GM19463 (cell line): ENCODE measurements around the gene TGM5.
"Not testable (repeated sequence)": the region's sequence is repeated elsewhere in the genome, so short reads cannot be mapped to it uniquely, and the experiment has no call there.

ENCODE experiments used
- ATAC-seq: cut with Tn5 transposase; IDR thresholded peaks from one replicate; pipeline ENCODE4 v1.9.1; 2021; ENCODE audit warnings: mild to moderate bottlenecking, moderate library complexity; ENCODE audit not compliant: unreplicated experiment

The TGM5 gene

GRCh38 chr15:43246261-43246774, 20.4 kb downstream of the TGM5 start:
- ATAC-seq: no peak

GRCh38 chr15:43244092-43244491, 22.6 kb downstream of the TGM5 start:
- ATAC-seq: no peak

GRCh38 chr15:43243020-43243645, 23.6 kb downstream of the TGM5 start:
- ATAC-seq: no peak

- no peak for ATAC-seq
These were observed 24.1 kb downstream of the TGM5 start for GRCh38 chr15:43242616-43243015.

GRCh38 chr15:43241100-43241499, 25.6 kb downstream of the TGM5 start:
- ATAC-seq: no peak

GRCh38 chr15:43239732-43240491, 26.8 kb downstream of the TGM5 start:
- peak; percentile 53 for ATAC-seq

GRCh38 chr15:43238671-43239131, 28.0 kb downstream of the TGM5 start:
- no peak for ATAC-seq

GRCh38 chr15:43237842-43238470, 28.8 kb downstream of the TGM5 start:
- ATAC-seq: no peak

- ATAC-seq: no peak
These were observed 31.2 kb downstream of the TGM5 start for GRCh38 chr15:43235536-43235935.

- ATAC-seq: no peak
These were observed 34.3 kb downstream of the TGM5 start for GRCh38 chr15:43232289-43232874.

GRCh38 chr15:43230640-43231115, 36.0 kb downstream of the TGM5 start:
- no peak for ATAC-seq

- ATAC-seq: no peak
These were observed 36.8 kb downstream of the TGM5 start for GRCh38 chr15:43229977-43230376.

- ATAC-seq: no peak
These were observed 40.1 kb downstream of the TGM5 start for GRCh38 chr15:43226436-43227305.

- not testable (repeated sequence) for ATAC-seq
These were observed 40.8 kb downstream of the TGM5 start for GRCh38 chr15:43225950-43226255.

GRCh38 chr15:43225201-43225949, 41.4 kb downstream of the TGM5 start:
- no peak for ATAC-seq

- ATAC-seq: no peak
These were observed 45.3 kb downstream of the TGM5 start for GRCh38 chr15:43221422-43221821.

- ATAC-seq: no peak
These were observed 45.7 kb downstream of the TGM5 start, which contains the start of gene EPB42 for GRCh38 chr15:43220991-43221403. EPB42 (minus strand) TSS chr15:43221018; CDS start chr15:43220825, 193 bp downstream.

- ATAC-seq: no peak
These were observed 46.5 kb downstream of the TGM5 start for GRCh38 chr15:43219929-43220928.
